ENCODE results near the gene GARS1. TPM values are rescaled to one million over a fixed set of nuclear protein-coding genes. Genes with fewer than 3 reads are reported as not detected.
"Not testable (repeated sequence)": the region's sequence is repeated elsewhere in the genome, so short reads cannot be mapped to it uniquely, and the experiment has no call there.

The GARS1 gene
- total and polyA plus RNA-seq, 9 donors = 35.0 to 253 (median 55.3) TPM

- intact Hi-C loops (cut with DNase I) = no loop called here
- Histone ChIP-seq H3K4me3 (no peak overlapping the region), H3K36me3 (no peaks in the 10 kb centered on the region), H3K27ac (no peak overlapping the region), H3K9me3 (no peaks in the 10 kb centered on the region), H3K27me3 (no peaks in the 10 kb centered on the region), H3K4me1 (ENCODE audit: insufficient read depth) (no peaks in the 10 kb centered on the region)
- TF ChIP-seq POLR2A (IDR thresholded peaks at IDR 0.05) (no peak), CTCF (IDR thresholded peaks at IDR 0.05) (no peak), EP300 (IDR thresholded peaks at IDR 0.05) (no peak)
- no peak for DNase-seq
- WGBS, 3 donors = 83 to 87% (median 86%) methylated on average over 6 of the region's 6 CpGs
Observed at GRCh38 chr7:30634634-30635201, 40.0 kb downstream of the GARS1 start.

- Histone ChIP-seq H3K4me3 (no peak overlapping the region), H3K9me3 (no peaks in the 10 kb centered on the region), H3K4me1 (ENCODE audit: insufficient read depth) (no peaks in the 10 kb centered on the region), H3K36me3 (no peaks in the 10 kb centered on the region), H3K27me3 (no peaks in the 10 kb centered on the region), H3K27ac (no peak overlapping the region)
- no peak for DNase-seq
- intact Hi-C loops (cut with DNase I) = no loop called here
- no peak for TF ChIP-seq EP300 (IDR thresholded peaks at IDR 0.05)
- no peak for TF ChIP-seq CTCF (IDR thresholded peaks at IDR 0.05)
- TF ChIP-seq POLR2A (IDR thresholded peaks at IDR 0.05) = no peak
- WGBS, 3 donors = 90 to 92% (median 91%) methylated on average over 6 of the region's 6 CpGs
Observed at GRCh38 chr7:30635798-30636197, 41.1 kb downstream of the GARS1 start.

- 57 to 72% (median 69%) methylated on average over 15 to 19 of the region's 29 CpGs for WGBS, 3 donors
- H3K27ac ChIP-seq; H3K4me1 ChIP-seq (ENCODE audit: insufficient read depth); H3K4me3 ChIP-seq; H3K27me3 ChIP-seq; intact Hi-C loops (cut with DNase I); DNase-seq; H3K36me3 ChIP-seq; H3K9me3 ChIP-seq: not testable (repeated sequence)
Observed at GRCh38 chr7:30642322-30642721, 47.6 kb downstream of the GARS1 start.

GRCh38 chr7:30642789-30643188, 48.1 kb downstream of the GARS1 start:
- Histone ChIP-seq H3K4me3 (no peak overlapping the region), H3K9me3 (no peaks in the 10 kb centered on the region), H3K36me3 (no peaks in the 10 kb centered on the region), H3K27ac (no peak overlapping the region), H3K27me3 (no peaks in the 10 kb centered on the region), H3K4me1 (ENCODE audit: insufficient read depth) (no peaks in the 10 kb centered on the region)
- intact Hi-C loops (cut with DNase I) = no loop called here
- TF ChIP-seq CTCF (IDR thresholded peaks at IDR 0.05) = no peak
- TF ChIP-seq EP300 (IDR thresholded peaks at IDR 0.05) = no peak
- TF ChIP-seq POLR2A (IDR thresholded peaks at IDR 0.05) = no peak
- DNase-seq = no peak
- WGBS, 3 donors = 74 to 80% (median 74%) methylated on average over 4 of the region's 4 CpGs

- Histone ChIP-seq H3K4me3 (no peak overlapping the region), H3K27ac (no peak overlapping the region), H3K9me3 (no peaks in the 10 kb centered on the region), H3K27me3 (no peaks in the 10 kb centered on the region), H3K36me3 (no peaks in the 10 kb centered on the region), H3K4me1 (ENCODE audit: insufficient read depth) (no peaks in the 10 kb centered on the region)
- WGBS, 3 donors = 89 to 91% (median 91%) methylated on average over 4 of the region's 4 CpGs
- intact Hi-C loops (cut with DNase I) = no loop called here
- DNase-seq = no peak
- TF ChIP-seq EP300 (IDR thresholded peaks at IDR 0.05) (no peak), POLR2A (IDR thresholded peaks at IDR 0.05) (no peak), CTCF (IDR thresholded peaks at IDR 0.05) (no peak)
Observed at GRCh38 chr7:30644286-30644955, 49.7 kb downstream of the GARS1 start.

All from ovary (tissue), 9 donors.